ENCODE data around the gene PCYOX1L.

DNA sequence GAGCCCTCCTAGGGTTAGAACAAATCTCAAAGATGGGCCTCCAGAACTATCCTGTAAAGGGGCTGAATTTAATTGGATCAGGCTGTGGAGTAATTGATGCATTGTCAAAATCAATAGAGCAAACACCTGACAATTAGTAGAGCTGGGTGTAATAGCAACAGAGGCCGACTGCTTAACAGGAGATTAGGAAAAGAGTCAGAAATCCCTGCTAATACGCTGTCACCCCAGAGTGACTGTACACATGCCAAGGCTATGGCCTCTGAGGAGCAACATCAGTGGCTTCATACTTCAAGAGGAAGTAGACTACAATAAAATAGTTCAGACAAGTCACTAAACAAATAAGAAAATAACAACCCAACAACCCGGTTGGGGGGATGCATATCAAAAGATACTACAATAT, 31.2 kb upstream of the PCYOX1L start:
- TF ChIP-seq JUND (IDR thresholded peaks at IDR 0.05) (no peak), POLR2AphosphoS5 (IDR thresholded peaks at IDR 0.05; ENCODE audit: low read depth, low read length) (no peak), POLR2A (IDR thresholded peaks at IDR 0.05; ENCODE audit: borderline replicate concordance, extremely low read depth, insufficient read depth, insufficient read length) (no peak), EGR1 (IDR thresholded peaks at IDR 0.05; ENCODE audit: low read depth) (no peak), EZH2 (IDR thresholded peaks at IDR 0.05) (no peak), SIN3A (IDR thresholded peaks at IDR 0.05; ENCODE audit: low read depth) (no peak), ZFX (IDR thresholded peaks at IDR 0.05) (no peak), CEBPB (IDR thresholded peaks at IDR 0.05; ENCODE audit: low read depth) (no peak), FOSL1 (IDR thresholded peaks at IDR 0.05; ENCODE audit: low read depth) (no peak), EZH2phosphoT487 (IDR thresholded peaks at IDR 0.05; ENCODE audit: borderline replicate concordance) (no peak), RAD21 (IDR thresholded peaks at IDR 0.05; ENCODE audit: low read depth) (no peak), ELF1 (IDR thresholded peaks at IDR 0.05; ENCODE audit: borderline replicate concordance, low read depth) (no peak)
- TF ChIP-seq, protein P1, sequence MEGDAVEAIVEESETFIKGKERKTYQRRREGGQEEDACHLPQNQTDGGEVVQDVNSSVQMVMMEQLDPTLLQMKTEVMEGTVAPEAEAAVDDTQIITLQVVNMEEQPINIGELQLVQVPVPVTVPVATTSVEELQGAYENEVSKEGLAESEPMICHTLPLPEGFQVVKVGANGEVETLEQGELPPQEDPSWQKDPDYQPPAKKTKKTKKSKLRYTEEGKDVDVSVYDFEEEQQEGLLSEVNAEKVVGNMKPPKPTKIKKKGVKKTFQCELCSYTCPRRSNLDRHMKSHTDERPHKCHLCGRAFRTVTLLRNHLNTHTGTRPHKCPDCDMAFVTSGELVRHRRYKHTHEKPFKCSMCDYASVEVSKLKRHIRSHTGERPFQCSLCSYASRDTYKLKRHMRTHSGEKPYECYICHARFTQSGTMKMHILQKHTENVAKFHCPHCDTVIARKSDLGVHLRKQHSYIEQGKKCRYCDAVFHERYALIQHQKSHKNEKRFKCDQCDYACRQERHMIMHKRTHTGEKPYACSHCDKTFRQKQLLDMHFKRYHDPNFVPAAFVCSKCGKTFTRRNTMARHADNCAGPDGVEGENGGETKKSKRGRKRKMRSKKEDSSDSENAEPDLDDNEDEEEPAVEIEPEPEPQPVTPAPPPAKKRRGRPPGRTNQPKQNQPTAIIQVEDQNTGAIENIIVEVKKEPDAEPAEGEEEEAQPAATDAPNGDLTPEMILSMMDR (IDR thresholded peaks at IDR 0.05 in 2 of 3, conservative IDR thresholded peaks at IDR 0.05 in 1 of 3; ENCODE audit: borderline replicate concordance in 1 of 3, insufficient read depth in 1 of 3, low read depth in 2 of 3, low read length in 2 of 3), result no peak
- TF ChIP-seq, protein P2, sequence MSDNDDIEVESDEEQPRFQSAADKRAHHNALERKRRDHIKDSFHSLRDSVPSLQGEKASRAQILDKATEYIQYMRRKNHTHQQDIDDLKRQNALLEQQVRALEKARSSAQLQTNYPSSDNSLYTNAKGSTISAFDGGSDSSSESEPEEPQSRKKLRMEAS (IDR thresholded peaks at IDR 0.05), result no peak
